H1 (cell line): ENCODE data around the gene MILR1. TPM values are rescaled to one million over a fixed set of nuclear protein-coding genes. Genes with fewer than 3 reads are reported as not detected.

Source experiments
- CTCF ChIA-PET: fragments of 300-600 bp; sonication (Branson Sonifier 250); formaldehyde crosslinking; loops from one replicate; lab custom pipeline; 2021; ENCODE audit not compliant: partially characterized antibody; lab: Charles Lee
- POLR2A ChIA-PET: fragments of 300-600 bp; sonication (Branson Sonifier 250); formaldehyde crosslinking; loops from one replicate; lab custom pipeline; 2021; ENCODE audit warnings: inconsistent platforms; ENCODE audit not compliant: partially characterized antibody; lab: Charles Lee
- DNase-seq, 2 experiments: peaks; one replicate each; pipeline versions ENCODE4 v3.0.0 to v3.0.0-alpha.2; 2010 to 2022; ENCODE audit warnings: low spot score in 2 of 2, low read depth in 1 of 2, mixed read lengths in 1 of 2
- FAIRE-seq: peaks from 2 replicates; lab custom pipeline; 2011; peaks lifted over from hg19 to GRCh38; lab: Jason Lieb, UNC
- H2AFZ ChIP-seq: 2 replicates; pipeline ENCODE4 v1.8.1; 2012; ENCODE audit warnings: low read length, inconsistent platforms
- H2AK5ac ChIP-seq: 2 replicates; pipeline ENCODE4 v1.6.1; 2013; ENCODE audit warnings: low read depth, low read length
- H2BK120ac ChIP-seq: replicated peaks from 2 replicates; pipeline ENCODE3; 2013; ENCODE audit warnings: low read depth, low read length, inconsistent platforms
- H2BK12ac ChIP-seq: 2 replicates; pipeline ENCODE4 v1.6.1; 2013; ENCODE audit warnings: low read depth, low read length
- H2BK15ac ChIP-seq: 2 replicates; pipeline ENCODE4 v1.6.1; 2013; ENCODE audit warnings: low read length
- H2BK20ac ChIP-seq: 2 replicates; pipeline ENCODE4 v1.6.1; 2013; ENCODE audit warnings: low read length
- H2BK5ac ChIP-seq: 2 replicates; pipeline ENCODE4 v1.6.1; 2013; ENCODE audit warnings: low read depth, low read length
- H3K14ac ChIP-seq: 2 replicates; pipeline ENCODE4 v1.6.1; 2013; ENCODE audit warnings: inconsistent platforms; ENCODE audit not compliant: insufficient read length
- H3K18ac ChIP-seq: 2 replicates; pipeline ENCODE4 v1.6.1; 2013; ENCODE audit warnings: low read length; ENCODE audit errors: extremely low read depth
- H3K23ac ChIP-seq: 2 replicates; pipeline ENCODE4 v1.6.1; 2013; ENCODE audit warnings: inconsistent platforms; ENCODE audit not compliant: insufficient read length
- H3K23me2 ChIP-seq: 2 replicates; pipeline ENCODE4 v1.6.1; 2013; ENCODE audit warnings: low read depth, low read length
- H3K27ac ChIP-seq: 2 replicates; pipeline ENCODE4 v1.6.1; 2011; ENCODE audit warnings: low read depth, low read length, inconsistent platforms
- H3K27me3 ChIP-seq, 4 experiments: replicated peaks in 1 of 4; 1 replicate in 1 of 4; 2 replicates in 3 of 4; pipeline versions ENCODE4 v1.6.1 to v1.8.1; 2011 to 2013; ENCODE audit warnings: low read length in 3 of 4, mild to moderate bottlenecking in 3 of 4, inconsistent platforms in 2 of 4, mixed read lengths in 2 of 4, moderate library complexity in 1 of 4; ENCODE audit not compliant: control insufficient read depth in 3 of 4, insufficient read depth in 3 of 4; ENCODE audit errors: extremely low read depth in 1 of 4
- H3K36me3 ChIP-seq, 4 experiments: 2 replicates each; pipeline versions ENCODE4 v1.6.1 to v1.8.1; 2011 to 2013; ENCODE audit warnings: mild to moderate bottlenecking in 4 of 4, low read length in 3 of 4, moderate library complexity in 2 of 4, control low read depth in 1 of 4, inconsistent platforms in 1 of 4; ENCODE audit not compliant: insufficient read depth in 4 of 4, control insufficient read depth in 2 of 4
- H3K4ac ChIP-seq: replicated peaks from 2 replicates; pipeline ENCODE3; 2013; ENCODE audit warnings: low read length, low read depth, mixed read lengths, inconsistent platforms; ENCODE audit not compliant: insufficient read length
- H3K4me1 ChIP-seq, 4 experiments: replicated peaks in 1 of 4; 1 replicate in 1 of 4; 2 replicates in 3 of 4; pipeline versions ENCODE4 v1.6.1 to v1.8.1; 2011 to 2013; ENCODE audit warnings: low read length in 3 of 4, inconsistent platforms in 2 of 4, mixed read lengths in 1 of 4; ENCODE audit not compliant: insufficient read depth in 4 of 4, control insufficient read depth in 3 of 4
- H3K4me2 ChIP-seq, 2 experiments: 2 replicates each; pipeline versions ENCODE4 v1.6.1 to v1.8.1; 2011 to 2013; ENCODE audit warnings: low read depth in 2 of 2, low read length in 2 of 2, control low read depth in 1 of 2, inconsistent platforms in 1 of 2, mild to moderate bottlenecking in 1 of 2; ENCODE audit not compliant: insufficient read depth in 1 of 2
- H3K4me3 ChIP-seq, 4 experiments: fragments of 200-600, 300-600 bp in 1 of 4; sonication (generic), shearing (Covaris generic), sonication (Bioruptor Twin) in 1 of 4; 2 replicates each; pipeline versions ENCODE4 v1.5.1 to v1.8.1; 2011 to 2016; ENCODE audit warnings: low read length in 4 of 4, low read depth in 3 of 4, control low read depth in 2 of 4, inconsistent platforms in 2 of 4, mild to moderate bottlenecking in 2 of 4, mixed read lengths in 1 of 4, moderate library complexity in 1 of 4; ENCODE audit not compliant: insufficient read depth in 2 of 4; ENCODE audit errors: extremely low read depth in 1 of 4
- H3K56ac ChIP-seq: replicated peaks from 2 replicates; pipeline ENCODE3; 2013; ENCODE audit warnings: low read depth, mild to moderate bottlenecking, mixed read lengths, low read length, inconsistent platforms; ENCODE audit not compliant: insufficient read length
- H3K79me1 ChIP-seq: 2 replicates; pipeline ENCODE4 v1.6.1; 2013; ENCODE audit warnings: low read depth, low read length, control low read depth
- H3K79me2 ChIP-seq, 2 experiments: 2 replicates each; pipeline versions ENCODE4 v1.6.1 to v1.8.1; 2012 to 2013; ENCODE audit warnings: low read length in 2 of 2, mild to moderate bottlenecking in 2 of 2, inconsistent platforms in 1 of 2; ENCODE audit not compliant: insufficient read depth in 2 of 2, control insufficient read depth in 1 of 2
- H3K9ac ChIP-seq, 4 experiments: replicated peaks in 1 of 4; 1 replicate in 1 of 4; 2 replicates in 3 of 4; pipeline versions ENCODE4 v1.6.1 to v1.8.1; 2011 to 2013; ENCODE audit warnings: low read depth in 3 of 4, low read length in 3 of 4, control low read depth in 2 of 4, mild to moderate bottlenecking in 2 of 4, moderate library complexity in 2 of 4, inconsistent platforms in 1 of 4; ENCODE audit errors: extremely low read depth in 1 of 4
- H3K9me3 ChIP-seq, 2 experiments: 2 replicates each; pipeline versions ENCODE4 v1.6.1 to v1.8.1; 2012 to 2013; ENCODE audit warnings: mild to moderate bottlenecking in 2 of 2, moderate library complexity in 2 of 2, control low read depth in 1 of 2, inconsistent platforms in 1 of 2, low read depth in 1 of 2, low read length in 1 of 2, mixed read lengths in 1 of 2; ENCODE audit not compliant: insufficient read depth in 2 of 2
- H4K20me1 ChIP-seq, 2 experiments: replicated peaks in 1 of 2; 2 replicates each; pipeline versions ENCODE3 to v1.8.1; 2011 to 2013; ENCODE audit warnings: inconsistent platforms in 2 of 2, low read length in 2 of 2, mild to moderate bottlenecking in 1 of 2; ENCODE audit not compliant: insufficient read depth in 2 of 2, control insufficient read depth in 1 of 2
- H4K5ac ChIP-seq: 2 replicates; pipeline ENCODE4 v1.6.1; 2013; ENCODE audit warnings: low read length, low read depth, mixed read lengths, inconsistent platforms; ENCODE audit not compliant: insufficient read length
- H4K8ac ChIP-seq: 2 replicates; pipeline ENCODE4 v1.8.0; 2013; ENCODE audit warnings: mild to moderate bottlenecking, moderate library complexity, low read length, inconsistent platforms; ENCODE audit not compliant: insufficient read depth; ENCODE audit errors: extremely low read depth
- H4K91ac ChIP-seq: replicated peaks from 2 replicates; pipeline ENCODE3; 2013; ENCODE audit warnings: low read length, mixed read lengths, inconsistent platforms; ENCODE audit not compliant: insufficient read length
- CBX5 ChIP-seq: fragments of 300-800, 300-1000 bp; sonication (generic); IDR thresholded peaks from 2 replicates; pipeline ENCODE4 v1.7.1; 2016; ENCODE audit warnings: antibody characterized with exemption, low read length, low read depth
- EGR1 ChIP-seq: IDR thresholded peaks from 2 replicates; pipeline ENCODE4 v1.6.1; 2011; ENCODE audit warnings: low read depth, low read length, borderline replicate concordance
- POLR2AphosphoS5 ChIP-seq: IDR thresholded peaks from 2 replicates; pipeline ENCODE4 v1.6.1; 2011; ENCODE audit warnings: low read depth, low read length
- SAP30 ChIP-seq: fragments of 300-600 bp; sonication (generic); IDR thresholded peaks from 2 replicates; pipeline ENCODE4 v1.7.1; 2012; ENCODE audit warnings: low read length, moderate library complexity, mild to moderate bottlenecking, inconsistent platforms; ENCODE audit not compliant: insufficient read depth, insufficient replicate concordance
- SP4 ChIP-seq: IDR thresholded peaks from 2 replicates; pipeline ENCODE4 v1.6.1; 2012; ENCODE audit warnings: low read length, inconsistent platforms
- WGBS, 2 experiments: shearing (Covaris generic) in 1 of 2; methylation state at CpG; one replicate each; pipeline versions ENCODE4 v1.1.6 to v1.1.7; 2013 to 2015; ENCODE audit warnings: low lambda C conversion rate in 2 of 2, mixed read lengths in 2 of 2, inconsistent platforms in 1 of 2, low coverage in 1 of 2, missing lambda C conversion rate in 1 of 2; ENCODE audit not compliant: insufficient replicate concordance in 2 of 2, insufficient coverage in 1 of 2, insufficient read length in 1 of 2; ENCODE audit errors: extremely low coverage in 1 of 2, missing lambda C conversion rate in 1 of 2; 5-methylcytosine and 5-hydroxymethylcytosine counted together
- polyA plus RNA-seq, 7 experiments: library from polyadenylated mRNA; depleted of rRNA in 3 of 7; stranded (reverse) in 5 of 7; unstranded in 2 of 7; fragments of >200 nt in 5 of 7; fragments of 200-250 nt in 2 of 7; gene quantifications; 1 replicate in 5 of 7; 2 replicates in 1 of 7; 4 replicates in 1 of 7; pipeline versions ENCODE4 v1.2.1 to v1.2.3, GENCODE V29; 2011 to 2013; ENCODE audit warnings: missing spikeins in 2 of 7, mixed read lengths in 2 of 7
- total RNA-seq: library from RNA; stranded (reverse); fragmentation: NEBNext Ultra II Directional; extraction: Animal tissue kit (Norgen Biotek cat#: 25700); gene quantifications from 2 replicates; pipeline ENCODE4 v1.2.1, GENCODE V29; 2021
- TF ChIP-seq, protein P1 (sequence below), 3 experiments: IDR thresholded peaks; 1 replicate in 2 of 3; 2 replicates in 1 of 3; pipeline versions ENCODE4 v1.5.1 to v1.6.1; 2011; ENCODE audit warnings: low read length in 3 of 3, mild to moderate bottlenecking in 3 of 3, inconsistent platforms in 2 of 3, low read depth in 1 of 3, moderate library complexity in 1 of 3; ENCODE audit not compliant: insufficient read depth in 1 of 3; ENCODE audit errors: control extremely low read depth in 1 of 3

The MILR1 gene
- total and polyA plus RNA-seq, 2 of the 8 experiments (the other 6 are each of a cell fraction or from before 2014, with no cell fraction given), result not detected

DNA sequence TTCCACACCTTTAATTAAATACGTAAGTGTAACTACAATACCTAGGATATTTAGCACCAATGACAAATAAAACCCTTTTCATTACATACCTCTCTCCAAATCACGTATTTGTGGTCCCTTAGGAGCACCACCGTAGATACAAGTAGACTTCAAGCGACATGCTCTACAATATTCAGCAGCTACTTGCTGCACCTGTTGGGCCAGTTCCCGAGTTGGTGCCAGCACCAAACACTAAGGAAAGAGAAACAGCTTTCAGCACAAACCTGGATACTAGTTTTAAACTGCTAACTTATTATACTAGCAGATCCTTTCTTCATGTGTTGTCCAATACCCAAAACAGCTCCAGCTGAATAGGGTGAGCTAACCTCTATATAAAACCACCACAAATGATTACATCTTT is 54.4 kb downstream of the MILR1 start:
- no peak overlapping the region for H2AFZ ChIP-seq
- H3K23ac ChIP-seq, result no peak overlapping the region
- no peaks in the 10 kb centered on the region; the same call in 1 of the 2 replicates for H3K79me1 ChIP-seq
- peaks cover 29 to 76% of the 10 kb centered on the region in 2 experiments for H3K79me2 ChIP-seq
- DNase-seq (no peak), FAIRE-seq (no peak)
- no peak overlapping the region; a peak in 1 of 8 replicates for H3K4me3 ChIP-seq
- H4K5ac ChIP-seq, result no peak overlapping the region
- no peak overlapping the region for H3K56ac ChIP-seq
- H3K9ac ChIP-seq, result no peak overlapping the region; a peak in 1 of 7 replicates
- H2BK120ac ChIP-seq, result no peak overlapping the region
- H3K36me3 ChIP-seq, result peaks cover 47 to 70% (median 55%) of the 10 kb centered on the region in 4 experiments
- no peak overlapping the region for H2AK5ac ChIP-seq
- no peak overlapping the region for H3K27ac ChIP-seq
- CTCF ChIA-PET, result interaction anchor here (1.2 kb wide), 1 partner anchor 30 kb away, joined by 3 read pairs; no protein-coding TSS in a partner anchor
- H2BK12ac ChIP-seq, result no peak overlapping the region
- POLR2A ChIA-PET, result interaction anchor here (0.6 to 7.2 kb wide), 6 partner anchors 10 to 111 kb away, joined by 3 to 320 read pairs (median 23); partner anchors contain the start of gene POLG2
- H2BK15ac ChIP-seq, result no peak overlapping the region
- H3K27me3 ChIP-seq, result no peaks in the 10 kb centered on the region
- H3K9me3 ChIP-seq, result no peaks in the 10 kb centered on the region
- H3K4me2 ChIP-seq, result no peak overlapping the region
- H2BK5ac ChIP-seq, result no peak overlapping the region
- H2BK20ac ChIP-seq, result no peak overlapping the region
- H4K8ac ChIP-seq, result no peak overlapping the region; the same call in 1 of the 2 replicates
- H3K14ac ChIP-seq, result no peak overlapping the region
- H3K18ac ChIP-seq, result no peak overlapping the region
- H3K4me1 ChIP-seq, result peaks cover 0 to 7% (median 3%) of the 10 kb centered on the region in 4 experiments; a peak in 5 of 7 replicates
- peaks cover 14 to 27% of the 10 kb centered on the region in 2 experiments for H4K20me1 ChIP-seq
- H3K4ac ChIP-seq, result no peak overlapping the region
- peaks cover 4% of the 10 kb centered on the region; the same call in 1 of the 2 replicates for H3K23me2 ChIP-seq
- WGBS, 2 experiments, result 90% methylated on average over 5 of the region's 5 CpGs; no CpG with 5 or more reads in 1 of the 2 experiments
- H4K91ac ChIP-seq, result no peak overlapping the region
- TF ChIP-seq SP4, result no peak
- no peak for TF ChIP-seq EGR1
- TF ChIP-seq, protein P1, sequence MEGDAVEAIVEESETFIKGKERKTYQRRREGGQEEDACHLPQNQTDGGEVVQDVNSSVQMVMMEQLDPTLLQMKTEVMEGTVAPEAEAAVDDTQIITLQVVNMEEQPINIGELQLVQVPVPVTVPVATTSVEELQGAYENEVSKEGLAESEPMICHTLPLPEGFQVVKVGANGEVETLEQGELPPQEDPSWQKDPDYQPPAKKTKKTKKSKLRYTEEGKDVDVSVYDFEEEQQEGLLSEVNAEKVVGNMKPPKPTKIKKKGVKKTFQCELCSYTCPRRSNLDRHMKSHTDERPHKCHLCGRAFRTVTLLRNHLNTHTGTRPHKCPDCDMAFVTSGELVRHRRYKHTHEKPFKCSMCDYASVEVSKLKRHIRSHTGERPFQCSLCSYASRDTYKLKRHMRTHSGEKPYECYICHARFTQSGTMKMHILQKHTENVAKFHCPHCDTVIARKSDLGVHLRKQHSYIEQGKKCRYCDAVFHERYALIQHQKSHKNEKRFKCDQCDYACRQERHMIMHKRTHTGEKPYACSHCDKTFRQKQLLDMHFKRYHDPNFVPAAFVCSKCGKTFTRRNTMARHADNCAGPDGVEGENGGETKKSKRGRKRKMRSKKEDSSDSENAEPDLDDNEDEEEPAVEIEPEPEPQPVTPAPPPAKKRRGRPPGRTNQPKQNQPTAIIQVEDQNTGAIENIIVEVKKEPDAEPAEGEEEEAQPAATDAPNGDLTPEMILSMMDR (IDR thresholded peaks at IDR 0.05; ENCODE audit: control extremely low read depth in 1 of 3, insufficient read depth in 1 of 3, low read depth in 1 of 3, low read length in 3 of 3), result no peak
- TF ChIP-seq SAP30, result no peak
- no peak; the same call in 1 of the 2 replicates for TF ChIP-seq POLR2AphosphoS5
- TF ChIP-seq CBX5, result no peak
- TF ChIP-seq, all 59 proteins: peak for 0
